ENCODE results near the gene CPXM2. TPM values are rescaled to one million over a fixed set of nuclear protein-coding genes. Genes with fewer than 3 reads are reported as not detected.

The CPXM2 gene
- total RNA-seq, 2 experiments from 2014 or later = not detected

- Histone ChIP-seq H3K27me3 (ENCODE audit: control insufficient read depth in 1 of 2, insufficient read depth in 2 of 2, low read length in 2 of 2) (peaks cover 10 to 14% of the 10 kb centered on the region in 2 experiments), H3K4me1 (ENCODE audit: insufficient read depth, low read length) (no peaks in the 10 kb centered on the region), H3K9me3 (ENCODE audit: control insufficient read depth in 1 of 2, insufficient read depth in 1 of 2, low read length in 2 of 2) (peaks cover 0 to 5% of the 10 kb centered on the region in 2 experiments), H3K4me3 (ENCODE audit: low read length) (no peak overlapping the region), H3K27ac (ENCODE audit: low read depth in 1 of 2, low read length in 2 of 2) (no peak overlapping the region), H3K36me3 (ENCODE audit: insufficient read depth, low read length) (no peaks in the 10 kb centered on the region)
- CTCF ChIA-PET = no interaction called here
- no peaks in the 10 kb centered on the region for H3K4me1 Mint-ChIP-seq (ENCODE audit: low read depth)
- H3K27me3 Mint-ChIP-seq = peaks cover 45% of the 10 kb centered on the region
- no peaks in the 10 kb centered on the region for H3K36me3 Mint-ChIP-seq (ENCODE audit: low read depth)
- H3K4me3 Mint-ChIP-seq = no peak overlapping the region
- no peak overlapping the region for H3K27ac Mint-ChIP-seq
- intact Hi-C loops (cut with DNase I, micrococcal nuclease) = no loop called here
- POLR2A ChIA-PET = no interaction called here
- no peak for ATAC-seq (ENCODE audit: poor library complexity)
- no peak for TF ChIP-seq CTCF (IDR thresholded peaks at IDR 0.05)
- no peak for DNase-seq
- H3K9me3 Mint-ChIP-seq = no peaks in the 10 kb centered on the region
These were observed 857 bp downstream of the CPXM2 start for GRCh38 chr10:123890756-123891143.

- intact Hi-C loops (cut with DNase I, micrococcal nuclease) = no loop called here
- DNase-seq = no peak
These were observed 1.4 kb downstream of the CPXM2 start for GRCh38 chr10:123890226-123890625.

GRCh38 chr10:123889821-123890220, 1.8 kb downstream of the CPXM2 start:
- no peaks in the 10 kb centered on the region for H3K36me3 Mint-ChIP-seq (ENCODE audit: low read depth)
- no peak overlapping the region for H3K27ac ChIP-seq (ENCODE audit: low read depth in 1 of 2, low read length in 2 of 2)
- H3K4me1 ChIP-seq (ENCODE audit: insufficient read depth, low read length) = no peaks in the 10 kb centered on the region
- no peak for DNase-seq
- H3K27ac Mint-ChIP-seq = no peak overlapping the region
- H3K4me1 Mint-ChIP-seq (ENCODE audit: low read depth) = no peaks in the 10 kb centered on the region
- H3K36me3 ChIP-seq (ENCODE audit: insufficient read depth, low read length) = no peaks in the 10 kb centered on the region
- peaks cover 45% of the 10 kb centered on the region for H3K27me3 Mint-ChIP-seq
- no peak for ATAC-seq (ENCODE audit: poor library complexity)
- POLR2A ChIA-PET = no interaction called here
- H3K4me3 Mint-ChIP-seq = no peak overlapping the region
- H3K27me3 ChIP-seq (ENCODE audit: control insufficient read depth in 1 of 2, insufficient read depth in 2 of 2, low read length in 2 of 2) = peaks cover 10 to 14% of the 10 kb centered on the region in 2 experiments
- no peaks in the 10 kb centered on the region for H3K9me3 Mint-ChIP-seq
- no peak for TF ChIP-seq CTCF (IDR thresholded peaks at IDR 0.05)
- H3K9me3 ChIP-seq (ENCODE audit: control insufficient read depth in 1 of 2, insufficient read depth in 1 of 2, low read length in 2 of 2) = peaks cover 0 to 5% of the 10 kb centered on the region in 2 experiments
- CTCF ChIA-PET = no interaction called here
- no peak overlapping the region for H3K4me3 ChIP-seq (ENCODE audit: low read length)
- intact Hi-C loops (cut with DNase I, micrococcal nuclease) = no loop called here

More at GRCh38 chr10:123890226-123890625, 1.4 kb downstream of the CPXM2 start:
- no peaks in the 10 kb centered on the region for H3K36me3 Mint-ChIP-seq (ENCODE audit: low read depth)
- no peak for ATAC-seq (ENCODE audit: poor library complexity)
- H3K36me3 ChIP-seq (ENCODE audit: insufficient read depth, low read length) = no peaks in the 10 kb centered on the region
- TF ChIP-seq CTCF (IDR thresholded peaks at IDR 0.05) = no peak
- H3K4me1 ChIP-seq (ENCODE audit: insufficient read depth, low read length) = no peaks in the 10 kb centered on the region
- H3K4me3 ChIP-seq (ENCODE audit: low read length) = no peak overlapping the region
- ChIA-PET POLR2A (no interaction called here), CTCF (no interaction called here)
- no peak overlapping the region for H3K27ac ChIP-seq (ENCODE audit: low read depth in 1 of 2, low read length in 2 of 2)
- H3K27me3 ChIP-seq (ENCODE audit: control insufficient read depth in 1 of 2, insufficient read depth in 2 of 2, low read length in 2 of 2) = peaks cover 10 to 14% of the 10 kb centered on the region in 2 experiments
- H3K4me1 Mint-ChIP-seq (ENCODE audit: low read depth) = no peaks in the 10 kb centered on the region
- peaks cover 45% of the 10 kb centered on the region for H3K27me3 Mint-ChIP-seq
- no peak overlapping the region for H3K27ac Mint-ChIP-seq
- H3K9me3 Mint-ChIP-seq = no peaks in the 10 kb centered on the region
- H3K4me3 Mint-ChIP-seq = no peak overlapping the region
- H3K9me3 ChIP-seq (ENCODE audit: control insufficient read depth in 1 of 2, insufficient read depth in 1 of 2, low read length in 2 of 2) = peaks cover 0 to 5% of the 10 kb centered on the region in 2 experiments

All from CD4-positive, alpha-beta T cell (primary cell).